ENCODE results near the gene SSX1.
"Not testable (repeated sequence)": the region's sequence is repeated elsewhere in the genome, so short reads cannot be mapped to it uniquely, and the experiment has no call there.

SSX1 gene, protein sequence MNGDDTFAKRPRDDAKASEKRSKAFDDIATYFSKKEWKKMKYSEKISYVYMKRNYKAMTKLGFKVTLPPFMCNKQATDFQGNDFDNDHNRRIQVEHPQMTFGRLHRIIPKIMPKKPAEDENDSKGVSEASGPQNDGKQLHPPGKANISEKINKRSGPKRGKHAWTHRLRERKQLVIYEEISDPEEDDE

DNA sequence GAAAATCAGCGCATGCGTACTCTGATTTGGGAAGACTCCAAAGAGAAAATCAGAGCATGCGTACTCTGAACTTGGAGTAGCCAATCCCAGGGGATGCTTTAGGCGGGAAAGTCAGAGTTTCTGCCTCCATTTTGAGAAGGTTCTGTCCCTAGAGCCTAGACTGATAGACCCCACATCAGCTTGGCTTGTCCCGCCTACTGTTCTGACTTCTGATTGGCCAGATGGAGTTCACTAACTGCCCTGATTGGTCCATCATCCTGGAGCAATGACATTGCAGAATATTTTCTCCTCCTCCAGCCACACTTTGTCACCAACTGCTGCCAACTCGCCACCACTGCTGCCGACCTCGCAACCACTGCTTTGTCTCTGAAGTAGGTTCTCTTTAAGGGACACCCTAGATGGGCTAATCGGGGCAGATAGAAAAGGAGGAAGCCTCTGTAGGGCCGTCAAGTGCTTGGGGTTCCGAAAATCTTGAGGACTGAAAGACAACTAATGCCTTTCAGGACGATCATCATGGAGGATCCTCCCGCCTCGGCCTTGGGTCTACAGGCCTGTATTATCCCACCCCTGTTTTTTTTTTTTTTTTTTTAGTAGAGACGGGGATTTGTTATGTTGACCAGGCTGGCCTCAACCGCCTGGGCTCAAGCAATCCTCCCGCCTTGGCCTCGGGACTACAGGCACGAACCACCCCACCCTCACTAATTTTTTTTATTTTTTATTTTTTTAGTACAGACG lies at the start of gene SSX1:
SSX1 (plus strand) TSS at position 331 of the 735 bp plus-strand sequence. CDS start 1,850 bp downstream, outside the sequence.
- not testable (repeated sequence) for H3K4me1 ChIP-seq (ENCODE audit: insufficient read depth, low read length); H3K36me3 ChIP-seq (ENCODE audit: insufficient read depth, low read depth, low read length); H3K27ac ChIP-seq (ENCODE audit: low read length); H3K9me3 ChIP-seq (ENCODE audit: insufficient read depth, low read depth, low read length); H3K27me3 ChIP-seq (ENCODE audit: insufficient read depth, low read length); H3K4me3 ChIP-seq (ENCODE audit: low read length); H3K9ac ChIP-seq (ENCODE audit: low read depth, low read length)

GRCh38 chrX:48214341-48214740 lies 40.9 kb upstream of the SSX1 start:
- H3K36me3 ChIP-seq (ENCODE audit: insufficient read depth, low read depth, low read length); H3K27ac ChIP-seq (ENCODE audit: low read length); H3K27me3 ChIP-seq (ENCODE audit: insufficient read depth, low read length); H3K4me1 ChIP-seq (ENCODE audit: insufficient read depth, low read length); H3K9ac ChIP-seq (ENCODE audit: low read depth, low read length); H3K4me3 ChIP-seq (ENCODE audit: low read length); H3K9me3 ChIP-seq (ENCODE audit: insufficient read depth, low read depth, low read length): not testable (repeated sequence)

DNA sequence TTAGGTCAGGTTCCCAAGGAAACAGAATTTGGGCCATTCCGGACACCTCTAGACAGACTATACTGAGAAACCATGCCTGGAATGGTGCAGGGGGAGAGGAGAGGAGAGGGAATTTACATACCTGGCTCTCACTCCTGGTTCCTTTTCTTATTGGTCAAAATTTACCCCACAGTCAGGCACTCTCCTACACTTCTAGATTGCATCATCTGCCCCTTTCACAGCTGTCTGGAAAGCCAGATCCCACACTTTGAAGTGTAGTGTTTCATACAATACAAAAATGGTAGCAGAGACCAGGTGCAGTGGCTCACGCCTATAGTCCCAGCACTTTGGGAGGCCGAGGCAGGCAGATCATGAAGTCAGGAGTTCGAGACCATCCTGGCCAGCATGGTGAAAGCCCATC lies 31.0 kb upstream of the SSX1 start:
- H3K27ac ChIP-seq (ENCODE audit: low read length); H3K27me3 ChIP-seq (ENCODE audit: insufficient read depth, low read length); H3K4me3 ChIP-seq (ENCODE audit: low read length); H3K9me3 ChIP-seq (ENCODE audit: insufficient read depth, low read depth, low read length); H3K36me3 ChIP-seq (ENCODE audit: insufficient read depth, low read depth, low read length); H3K9ac ChIP-seq (ENCODE audit: low read depth, low read length); H3K4me1 ChIP-seq (ENCODE audit: insufficient read depth, low read length): not testable (repeated sequence)

GRCh38 chrX:48252945-48253344 lies 2.2 kb upstream of the SSX1 start:
- not testable (repeated sequence) for H3K4me3 ChIP-seq (ENCODE audit: low read length); H3K36me3 ChIP-seq (ENCODE audit: insufficient read depth, low read depth, low read length); H3K9me3 ChIP-seq (ENCODE audit: insufficient read depth, low read depth, low read length); H3K27me3 ChIP-seq (ENCODE audit: insufficient read depth, low read length); H3K27ac ChIP-seq (ENCODE audit: low read length); H3K9ac ChIP-seq (ENCODE audit: low read depth, low read length); H3K4me1 ChIP-seq (ENCODE audit: insufficient read depth, low read length)

- not testable (repeated sequence) for H3K27me3 ChIP-seq (ENCODE audit: insufficient read depth, low read length); H3K9ac ChIP-seq (ENCODE audit: low read depth, low read length); H3K36me3 ChIP-seq (ENCODE audit: insufficient read depth, low read depth, low read length); H3K4me3 ChIP-seq (ENCODE audit: low read length); H3K27ac ChIP-seq (ENCODE audit: low read length); H3K4me1 ChIP-seq (ENCODE audit: insufficient read depth, low read length); H3K9me3 ChIP-seq (ENCODE audit: insufficient read depth, low read depth, low read length)
Measured at GRCh38 chrX:48274365-48274764, 19.2 kb downstream of the SSX1 start.

DNA sequence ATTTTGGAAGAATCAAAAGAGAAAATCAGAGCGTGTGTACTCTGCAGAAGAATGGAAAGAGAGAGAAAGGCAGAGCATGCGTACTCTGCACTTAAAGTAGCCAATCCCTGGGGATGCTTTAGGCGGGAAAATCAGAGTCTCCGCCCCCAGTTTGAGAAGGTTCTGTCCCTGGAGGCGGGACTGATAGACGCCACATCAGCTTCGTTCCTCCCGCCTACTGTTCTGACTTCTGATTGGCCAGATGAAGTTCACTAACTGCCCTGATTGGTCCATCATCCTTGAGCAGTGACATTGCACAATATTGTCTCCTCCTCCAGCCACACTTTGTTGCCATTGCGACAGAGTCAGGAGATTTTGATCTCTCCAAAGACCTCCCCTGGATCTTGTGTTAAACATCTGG lies 23.8 kb downstream of the SSX1 start:
- Histone ChIP-seq H3K4me1 (ENCODE audit: insufficient read depth, low read length) (no peaks in the 10 kb centered on the region), H3K27me3 (ENCODE audit: insufficient read depth, low read length) (no peaks in the 10 kb centered on the region), H3K9ac (ENCODE audit: low read depth, low read length) (no peak overlapping the region), H3K36me3 (ENCODE audit: insufficient read depth, low read depth, low read length) (no peaks in the 10 kb centered on the region), H3K9me3 (ENCODE audit: insufficient read depth, low read depth, low read length) (no peaks in the 10 kb centered on the region), H3K4me3 (ENCODE audit: low read length) (no peak overlapping the region), H3K27ac (ENCODE audit: low read length) (no peak overlapping the region)

DNA sequence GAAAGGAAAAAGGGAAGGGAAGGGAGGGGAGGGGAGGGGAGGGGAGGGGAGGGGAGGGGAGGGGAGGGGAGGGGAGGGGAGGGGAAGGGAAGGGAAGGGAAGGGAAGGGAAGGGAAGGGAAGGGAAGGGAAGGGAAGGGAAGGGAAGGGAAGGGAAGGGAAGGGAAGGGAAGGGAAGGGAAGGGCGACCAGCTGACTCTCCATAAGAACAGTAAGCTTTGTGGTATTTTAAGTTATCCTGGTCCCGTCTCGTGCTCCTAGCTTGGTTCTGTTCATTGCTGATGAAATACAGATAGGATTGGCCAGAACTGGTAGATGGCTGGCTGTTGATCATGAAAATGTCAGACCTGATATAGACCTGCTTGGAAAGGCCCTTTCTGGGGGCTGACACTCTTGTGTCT lies 25.5 kb downstream of the SSX1 start:
- H3K9me3 ChIP-seq (ENCODE audit: insufficient read depth, low read depth, low read length); H3K4me3 ChIP-seq (ENCODE audit: low read length); H3K4me1 ChIP-seq (ENCODE audit: insufficient read depth, low read length); H3K36me3 ChIP-seq (ENCODE audit: insufficient read depth, low read depth, low read length); H3K27ac ChIP-seq (ENCODE audit: low read length); H3K27me3 ChIP-seq (ENCODE audit: insufficient read depth, low read length); H3K9ac ChIP-seq (ENCODE audit: low read depth, low read length): not testable (repeated sequence)

DNA sequence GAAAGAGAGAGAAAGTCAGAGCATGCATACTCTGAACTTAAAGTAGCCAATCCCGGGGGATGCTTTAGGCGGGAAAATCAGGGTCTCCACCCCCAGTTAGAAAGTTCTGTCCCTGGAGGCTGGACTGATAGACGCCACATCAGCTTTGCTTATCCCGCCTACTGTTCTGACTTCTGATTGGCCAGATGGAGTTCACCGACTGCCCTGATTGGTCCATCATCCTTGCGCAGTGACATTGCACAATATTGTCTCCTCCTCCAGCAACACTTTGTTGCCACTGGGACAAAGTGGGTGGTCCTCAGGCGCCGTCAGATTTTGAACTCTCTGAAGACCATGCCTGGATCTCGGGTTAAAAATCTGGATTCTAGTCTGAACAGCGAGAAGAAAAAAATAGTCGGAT lies 51.0 kb downstream of the SSX1 start:
- Histone ChIP-seq H3K36me3 (ENCODE audit: insufficient read depth, low read depth, low read length) (no peaks in the 10 kb centered on the region), H3K4me1 (ENCODE audit: insufficient read depth, low read length) (no peaks in the 10 kb centered on the region), H3K27me3 (ENCODE audit: insufficient read depth, low read length) (no peaks in the 10 kb centered on the region), H3K9ac (ENCODE audit: low read depth, low read length) (no peak overlapping the region), H3K27ac (ENCODE audit: low read length) (no peak overlapping the region), H3K4me3 (ENCODE audit: low read length) (no peak overlapping the region), H3K9me3 (ENCODE audit: insufficient read depth, low read depth, low read length) (no peaks in the 10 kb centered on the region)

- not testable (repeated sequence) for H3K4me3 ChIP-seq (ENCODE audit: low read length)
Measured at GRCh38 chrX:48313996-48314395, 58.8 kb downstream of the SSX1 start.

More at GRCh38 chrX:48313996-48314395, 58.8 kb downstream of the SSX1 start:
- H3K9me3 ChIP-seq (ENCODE audit: insufficient read depth, low read depth, low read length); H3K36me3 ChIP-seq (ENCODE audit: insufficient read depth, low read depth, low read length); H3K27ac ChIP-seq (ENCODE audit: low read length); H3K27me3 ChIP-seq (ENCODE audit: insufficient read depth, low read length); H3K9ac ChIP-seq (ENCODE audit: low read depth, low read length); H3K4me1 ChIP-seq (ENCODE audit: insufficient read depth, low read length): not testable (repeated sequence)
